ENCODE measurements around the gene DDX53.

DNA sequence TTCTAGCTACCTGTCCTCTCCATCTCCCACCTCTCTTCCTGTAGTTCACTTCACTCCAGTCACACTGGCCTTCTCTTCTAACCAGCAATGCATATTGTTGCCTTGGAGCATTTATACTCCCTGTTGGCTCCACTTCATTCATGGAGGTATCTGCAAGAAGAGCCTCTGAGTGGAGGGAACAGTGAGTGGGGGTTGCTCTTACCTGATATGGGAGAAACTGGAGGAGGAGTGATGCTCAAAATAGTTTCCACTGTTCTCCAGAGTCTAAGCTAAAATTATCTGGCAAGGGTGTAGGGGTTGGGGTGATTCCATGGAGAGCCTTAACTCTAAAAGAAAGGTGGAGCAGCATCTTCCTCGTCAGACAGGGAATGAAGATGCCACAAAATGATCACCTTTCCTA is 28.9 kb upstream of the DDX53 start:
- TF ChIP-seq, protein P1, sequence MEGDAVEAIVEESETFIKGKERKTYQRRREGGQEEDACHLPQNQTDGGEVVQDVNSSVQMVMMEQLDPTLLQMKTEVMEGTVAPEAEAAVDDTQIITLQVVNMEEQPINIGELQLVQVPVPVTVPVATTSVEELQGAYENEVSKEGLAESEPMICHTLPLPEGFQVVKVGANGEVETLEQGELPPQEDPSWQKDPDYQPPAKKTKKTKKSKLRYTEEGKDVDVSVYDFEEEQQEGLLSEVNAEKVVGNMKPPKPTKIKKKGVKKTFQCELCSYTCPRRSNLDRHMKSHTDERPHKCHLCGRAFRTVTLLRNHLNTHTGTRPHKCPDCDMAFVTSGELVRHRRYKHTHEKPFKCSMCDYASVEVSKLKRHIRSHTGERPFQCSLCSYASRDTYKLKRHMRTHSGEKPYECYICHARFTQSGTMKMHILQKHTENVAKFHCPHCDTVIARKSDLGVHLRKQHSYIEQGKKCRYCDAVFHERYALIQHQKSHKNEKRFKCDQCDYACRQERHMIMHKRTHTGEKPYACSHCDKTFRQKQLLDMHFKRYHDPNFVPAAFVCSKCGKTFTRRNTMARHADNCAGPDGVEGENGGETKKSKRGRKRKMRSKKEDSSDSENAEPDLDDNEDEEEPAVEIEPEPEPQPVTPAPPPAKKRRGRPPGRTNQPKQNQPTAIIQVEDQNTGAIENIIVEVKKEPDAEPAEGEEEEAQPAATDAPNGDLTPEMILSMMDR (conservative IDR thresholded peaks at IDR 0.05) = no peak
- TF ChIP-seq EZH2 (IDR thresholded peaks at IDR 0.05; ENCODE audit: low read depth) = no peak
